Measurements from ENCODE around the gene AQP9.

AQP9 gene

DNA sequence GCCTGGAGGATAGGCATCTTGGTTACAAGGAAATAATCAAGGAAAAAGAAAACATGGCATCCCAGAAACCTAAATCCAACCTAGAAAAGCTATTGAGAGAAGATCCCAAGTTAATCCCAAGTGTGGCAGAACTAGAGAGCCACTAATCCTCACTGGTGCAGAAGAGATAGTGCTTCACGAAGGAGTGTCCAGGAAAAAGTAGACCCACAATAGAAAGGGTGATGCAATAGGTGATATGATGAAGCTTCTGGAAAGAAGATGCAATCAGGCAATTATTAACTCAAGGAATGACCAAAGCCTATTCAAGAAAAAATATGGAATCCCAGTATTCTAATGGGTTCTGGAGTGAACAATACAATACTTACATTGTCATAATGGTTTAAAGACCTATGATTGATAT, 95.2 kb downstream of the AQP9 start:
- no peak for TF ChIP-seq CTCF (IDR thresholded peaks at IDR 0.05)

All from LNCAP (cell line).